ENCODE measurements around the gene CSPG5. TPM values are rescaled to one million over a fixed set of nuclear protein-coding genes. Genes with fewer than 3 reads are reported as not detected.

Gene CSPG5
- total RNA-seq, 1 donor from 2014 or later: 1.2 TPM

DNA sequence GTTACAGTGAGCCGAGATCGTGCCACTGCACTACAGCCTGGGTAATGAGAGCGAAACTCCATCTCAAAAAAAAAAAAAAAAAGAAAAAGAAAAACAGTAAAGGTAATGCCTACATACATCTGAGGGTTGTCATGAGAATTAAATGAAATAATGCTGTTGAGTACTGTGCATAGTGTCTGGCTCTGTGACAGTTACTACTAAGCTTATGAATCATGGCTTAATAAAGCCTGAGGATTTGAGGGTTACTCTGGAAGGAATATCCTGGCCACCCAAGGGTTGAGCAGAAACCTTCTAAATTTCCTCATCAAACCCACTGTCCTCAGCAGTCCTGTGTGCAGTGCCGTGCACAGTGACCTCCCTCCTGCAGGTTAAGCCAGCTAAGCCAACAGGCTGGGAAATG lies 38.4 kb downstream of the CSPG5 start:
- DNase-seq: no peak

GRCh38 chr3:47536967-47537366 lies 41.7 kb downstream of the CSPG5 start:
- DNase-seq: no peak

DNA sequence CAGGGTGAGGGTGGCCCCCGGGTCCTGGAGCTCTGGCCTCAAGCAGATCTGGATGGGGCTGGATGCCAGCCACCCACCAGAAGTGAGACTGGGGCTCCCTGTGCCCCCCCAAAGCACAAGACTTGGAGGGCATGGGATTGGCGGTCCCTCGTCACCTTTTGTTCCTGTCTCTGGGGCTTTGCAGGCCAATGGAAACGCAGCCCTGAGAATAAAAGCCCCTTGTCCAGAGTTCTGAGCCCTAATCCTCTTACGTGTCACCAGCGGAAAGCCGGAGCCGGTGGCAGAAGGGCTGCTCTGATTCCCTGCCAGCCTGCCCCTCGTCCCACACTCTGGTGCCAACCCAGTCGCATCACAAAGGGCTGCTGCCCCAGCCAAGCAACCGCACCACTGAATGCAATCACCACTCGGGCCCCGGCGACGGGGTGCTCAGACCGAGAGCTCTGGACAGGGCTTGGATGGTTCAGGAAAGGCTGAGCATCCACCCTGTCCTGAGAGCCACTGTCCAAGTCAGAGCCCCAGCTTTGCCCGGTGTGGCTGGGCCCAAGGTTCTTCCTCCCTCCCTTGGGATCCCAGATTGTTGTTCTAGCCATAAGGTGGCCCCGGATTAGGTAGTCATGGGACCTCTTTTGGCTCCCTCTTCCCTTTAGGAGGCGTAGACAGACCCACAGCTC lies 42.3 kb downstream of the CSPG5 start:
- no peak for DNase-seq

DNA sequence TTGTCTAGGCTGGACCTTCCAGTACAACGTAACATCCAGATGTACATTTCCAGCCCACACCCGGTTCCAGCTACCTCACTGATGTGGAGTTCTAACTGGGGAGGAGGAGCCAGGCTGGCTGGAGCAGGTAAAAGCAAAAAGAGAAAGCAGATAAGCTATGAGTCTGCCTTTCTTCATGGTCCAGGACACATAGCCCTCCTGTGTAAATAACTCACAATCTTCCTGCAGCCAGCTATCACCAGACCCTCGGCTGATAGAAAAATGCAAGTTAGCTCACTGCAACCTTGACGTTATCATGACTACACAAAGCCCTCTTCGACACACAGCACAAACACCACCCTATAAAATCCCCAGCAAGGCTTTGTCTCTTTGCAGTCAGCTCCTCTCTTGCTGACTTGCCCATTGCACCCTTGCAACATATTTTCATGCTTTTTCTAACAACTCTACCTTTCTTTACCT lies 44.6 kb downstream of the CSPG5 start:
- no peak for DNase-seq

- DNase-seq: no peak
Observed at GRCh38 chr3:47533481-47533880, 45.2 kb downstream of the CSPG5 start.

GRCh38 chr3:47527952-47528725 lies 50.5 kb downstream of the CSPG5 start:
- DNase-seq: no peak

DNA sequence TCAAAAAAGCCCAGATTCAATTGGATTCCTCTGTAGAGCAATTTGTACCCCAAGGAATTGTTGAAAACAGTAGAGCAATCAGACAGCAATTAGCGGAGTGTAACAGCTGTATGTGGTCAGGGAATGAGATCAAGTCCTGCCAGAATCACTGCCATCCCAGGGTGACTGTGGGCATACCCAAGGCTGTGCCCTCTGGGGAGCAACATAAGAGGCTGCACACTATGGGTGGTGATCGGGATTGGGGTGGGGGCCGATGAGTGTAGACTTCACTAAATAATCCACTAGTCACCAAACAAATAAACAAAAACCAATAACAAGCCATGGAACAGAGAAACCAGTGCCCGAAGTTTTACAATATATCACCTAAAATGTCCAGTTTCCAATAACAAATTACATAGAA lies 53.0 kb downstream of the CSPG5 start:
- DNase-seq: no peak

GRCh38 chr3:47523310-47524073 lies 55.2 kb downstream of the CSPG5 start:
- DNase-seq: no peak

GRCh38 chr3:47522082-47522987 lies 56.3 kb downstream of the CSPG5 start:
- peak; percentile 71 for DNase-seq

DNA sequence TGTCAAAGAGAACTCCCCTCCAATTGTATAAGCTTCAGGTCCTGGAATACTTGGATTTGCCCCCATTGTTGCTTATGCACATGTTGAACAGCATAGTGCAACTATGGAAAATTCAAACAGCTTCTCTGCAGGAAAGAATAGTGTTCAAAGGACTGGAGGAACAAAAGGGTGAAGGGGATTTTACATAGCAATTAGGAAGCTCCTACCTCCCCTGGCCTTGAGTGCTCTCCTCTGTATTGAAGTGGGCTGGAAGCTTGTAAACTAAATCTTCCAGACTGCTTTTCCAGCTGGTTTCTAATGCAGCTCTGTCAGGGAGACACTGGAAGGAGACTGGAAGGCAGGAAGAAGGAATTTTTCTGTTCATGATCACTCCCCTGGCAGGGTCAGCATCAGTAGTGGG lies 57.9 kb downstream of the CSPG5 start:
- DNase-seq: no peak

- DNase-seq: no peak
Observed at GRCh38 chr3:47517937-47518336, 60.7 kb downstream of the CSPG5 start.

DNA sequence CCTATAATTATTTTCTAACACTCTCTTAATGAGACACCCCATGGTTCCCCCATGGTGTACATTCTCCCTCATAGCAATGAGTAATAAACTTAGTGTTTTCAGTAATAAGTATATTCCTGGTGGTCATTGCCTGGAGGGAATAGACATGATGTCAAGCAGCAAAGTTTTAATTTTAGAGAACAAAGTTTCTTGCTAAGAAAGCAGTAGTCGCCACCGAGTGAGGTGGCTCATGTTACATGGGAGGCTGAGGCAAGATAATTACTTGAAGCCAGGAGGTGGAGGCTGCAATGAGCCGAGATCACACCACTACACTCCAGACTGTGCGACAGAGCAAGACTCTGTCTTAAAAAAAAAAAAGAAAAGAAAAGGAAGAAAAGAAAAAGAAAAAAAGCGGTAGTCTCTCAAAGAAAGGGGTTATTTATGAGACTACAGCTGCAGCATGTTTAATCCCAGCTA lies 62.8 kb downstream of the CSPG5 start:
- DNase-seq: no peak

DNA sequence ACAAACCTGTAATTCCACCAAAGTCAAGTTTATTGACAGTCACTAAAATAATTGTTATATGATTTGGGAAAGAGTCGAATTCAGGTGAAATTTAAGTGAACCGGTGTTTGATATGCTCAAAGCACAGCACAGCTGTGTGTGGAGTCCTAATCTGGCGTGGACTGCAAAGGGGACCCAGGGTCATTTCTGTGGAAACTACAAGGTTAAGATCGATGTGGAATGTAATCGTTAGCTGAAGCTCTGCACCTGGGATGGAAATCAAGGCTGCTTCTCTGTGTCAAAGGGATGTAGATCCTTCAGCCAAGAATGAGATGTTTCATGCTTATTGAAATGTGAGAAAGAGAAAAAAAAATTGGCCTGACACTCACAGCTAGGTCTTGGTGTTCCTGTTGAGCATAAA lies 63.6 kb downstream of the CSPG5 start:
- DNase-seq: no peak

DNA sequence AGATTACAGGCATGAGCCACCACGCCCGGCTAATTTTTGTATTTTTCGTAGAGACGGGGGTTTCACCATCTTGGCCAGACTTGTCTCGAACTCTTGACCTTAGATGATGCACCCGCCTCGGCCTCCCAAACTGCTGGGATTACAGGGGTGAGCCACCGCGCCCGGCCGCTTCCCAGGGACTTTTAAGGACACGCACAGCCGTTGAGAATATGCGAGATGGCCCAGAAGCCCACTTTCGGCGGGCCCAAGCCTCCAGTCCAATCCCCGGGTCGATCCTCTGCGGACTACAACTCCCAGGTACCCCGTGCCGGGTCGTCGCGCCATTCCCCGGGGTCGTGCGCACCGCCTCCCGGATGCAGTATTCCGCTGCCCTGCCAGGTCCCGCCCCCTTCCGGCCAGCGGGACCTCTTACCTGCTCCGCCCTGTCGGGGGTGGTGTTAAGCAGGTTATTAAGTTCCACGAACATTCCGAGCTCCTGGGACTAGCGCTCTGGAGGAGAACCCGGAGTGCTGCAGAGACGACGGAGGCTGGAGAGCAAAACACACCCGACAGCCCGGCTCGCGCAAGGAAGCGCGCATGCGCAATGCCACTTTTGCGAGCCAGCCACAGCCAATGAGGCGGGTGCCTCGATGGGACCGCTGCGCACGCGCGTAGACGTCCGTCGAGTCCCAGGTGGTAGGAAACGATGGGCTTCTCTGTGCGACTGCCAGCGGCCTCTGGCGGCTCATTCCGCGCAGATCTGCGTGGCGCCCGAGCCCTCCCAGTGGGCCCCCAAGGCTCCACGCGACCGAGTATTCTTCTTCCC lies 65.3 kb downstream of the CSPG5 start, which contains the start of gene ELP6:
ELP6 (minus strand) TSS at position 588 of the 805 bp plus-strand sequence; CDS start at position 466, 122 bp downstream.
- peak; percentile 98 for DNase-seq

DNA sequence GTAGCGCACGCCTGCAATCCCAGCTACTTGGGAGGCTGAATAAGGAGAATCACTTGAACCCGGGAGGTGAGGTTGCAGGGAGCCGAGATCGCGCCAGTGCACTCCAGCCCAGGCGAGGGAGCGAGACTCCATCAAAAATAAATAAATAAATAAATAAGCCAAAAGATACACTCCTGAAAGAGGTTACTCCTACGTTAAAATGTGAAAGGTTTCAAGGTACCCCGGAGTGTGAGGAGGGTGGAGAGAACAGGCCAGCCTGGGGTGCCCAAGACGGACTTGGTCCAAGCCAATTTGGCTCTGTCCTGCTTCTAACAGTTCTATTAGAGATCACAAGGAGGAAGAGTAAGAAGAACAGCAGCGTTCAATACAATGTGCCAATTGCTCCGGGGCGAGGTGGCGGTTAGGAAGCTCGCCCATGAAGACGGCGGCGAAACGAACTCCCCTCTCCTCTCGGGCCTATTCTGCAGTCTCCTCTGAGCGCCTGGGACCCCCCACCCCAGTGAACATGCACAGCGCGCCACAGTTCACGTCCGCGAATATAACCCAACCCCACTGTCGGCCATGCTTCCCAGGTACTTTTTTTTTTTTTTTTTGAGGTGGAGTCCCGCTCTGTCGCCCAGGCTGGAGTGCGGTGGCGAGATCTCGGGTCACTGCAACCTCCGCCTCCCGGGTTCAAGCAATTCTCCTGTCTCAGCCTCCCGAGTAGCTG lies 66.1 kb downstream of the CSPG5 start:
- DNase-seq: peak; percentile 8

Small RNAs within 50 kb of the gene (small RNA-seq; reads per million reads assigned to genes)
- gene RN7SL870P (ENCODE audit: low replicate concordance): not detected

Other genes with a start within 250 kb of the CSPG5 start
- 17.4 TPM for gene PTPN23, start 197.8 kb downstream of the CSPG5 start, total RNA-seq
- gene SCAP, start 102.9 kb downstream of the CSPG5 start, total RNA-seq: 44.6 TPM
- gene ELP6, start 65.2 kb downstream of the CSPG5 start, total RNA-seq: 17.6 TPM
- 58.6 TPM for gene SMARCC1, start 203.0 kb upstream of the CSPG5 start, total RNA-seq
- gene DHX30, start 224.3 kb upstream of the CSPG5 start, total RNA-seq: 42.4 TPM